ENCODE measurements around the gene SPTBN4. TPM values are rescaled to one million over a fixed set of nuclear protein-coding genes. Genes with fewer than 3 reads are reported as not detected.

Gene SPTBN4
- total and polyA plus RNA-seq, 10 of the 15 experiments (the other 5 are each of a cell fraction or from before 2014, with no cell fraction given) = 0.04 to 1.1 (median 0.34) TPM; not detected in 1

GRCh38 chr19:40506099-40506498 lies 39.3 kb downstream of the SPTBN4 start:
- Histone ChIP-seq H3K4me1 (ENCODE audit: control insufficient read depth, insufficient read depth, low read length) (no peaks in the 10 kb centered on the region), H4K20me1 (ENCODE audit: control insufficient read depth, insufficient read depth) (no peaks in the 10 kb centered on the region), H3K9me3 (replicated peaks; ENCODE audit: control insufficient read depth, insufficient read depth, low read length) (no peaks in the 10 kb centered on the region), H2AFZ (ENCODE audit: control insufficient read depth, low read depth, low read length) (no peak overlapping the region), H3K9ac (ENCODE audit: control insufficient read depth, insufficient read depth, low read length) (no peak overlapping the region), H3K79me2 (ENCODE audit: control insufficient read depth, insufficient read depth, low read length) (no peaks in the 10 kb centered on the region), H3K27ac (ENCODE audit: control insufficient read depth, insufficient read depth) (no peak overlapping the region), H3K4me2 (ENCODE audit: control insufficient read depth, insufficient read depth) (no peak overlapping the region), H3K27me3 (replicated peaks in 1 of 2; ENCODE audit: control insufficient read depth in 2 of 2, insufficient read depth in 2 of 2, low read length in 1 of 2) (no peaks in the 10 kb centered on the region), H3K4me3 (no peak overlapping the region), H3K36me3 (ENCODE audit: control insufficient read depth in 2 of 2, insufficient read depth in 2 of 2, low read length in 1 of 2) (no peaks in the 10 kb centered on the region)
- ChIA-PET RAD21 (ENCODE audit: unreplicated experiment) (no interaction called here), CTCF (no interaction called here), POLR2A (interaction anchor here (0.6 kb wide), 1 partner anchor 1976 kb away, joined by 3 read pairs; no protein-coding TSS in a partner anchor), SMC1A (ENCODE audit: uncharacterized antibody, unreplicated experiment) (no interaction called here)
- FAIRE-seq (no peak), ATAC-seq (no peak), DNase-seq (ENCODE audit: low read depth, low spot score) (no peak)
- no TSS peak for BruUV-seq (replicated peaks)
- 53% methylated on average over 9 of the region's 9 CpGs for WGBS (ENCODE audit: insufficient coverage, insufficient replicate concordance, low lambda C conversion rate, missing lambda C conversion rate)
- in situ Hi-C loops (cut with MboI) = no loop called here
- intact Hi-C loops (cut with micrococcal nuclease; ENCODE audit: unreplicated experiment) = no loop called here
- TF ChIP-seq CHD2 (IDR thresholded peaks at IDR 0.05; ENCODE audit: borderline replicate concordance, low read depth, low read length) = no peak
- TF ChIP-seq MEF2B (IDR thresholded peaks at IDR 0.05; ENCODE audit: partially characterized antibody, poor library complexity, severe bottlenecking) = no peak
- TF ChIP-seq SMAD5 (IDR thresholded peaks at IDR 0.05; ENCODE audit: low read depth) = no peak
- TF ChIP-seq ATF7 (IDR thresholded peaks at IDR 0.05; ENCODE audit: low read depth) = no peak
- no peak for TF ChIP-seq HDAC6 (IDR thresholded peaks at IDR 0.05; ENCODE audit: unreplicated experiment)
- TF ChIP-seq NFXL1 (IDR thresholded peaks at IDR 0.05; ENCODE audit: borderline replicate concordance) = no peak
- no peak for TF ChIP-seq IRF4 (IDR thresholded peaks at IDR 0.05; ENCODE audit: low read depth, low read length)
- no peak for TF ChIP-seq STAT1 (conservative IDR thresholded peaks at IDR 0.05)
- no peak for TF ChIP-seq MAX (IDR thresholded peaks at IDR 0.05; ENCODE audit: low read depth, low read length)
- no peak for TF ChIP-seq KLF5 (IDR thresholded peaks at IDR 0.05; ENCODE audit: partially characterized antibody)
- no peak for TF ChIP-seq SREBF1 (IDR thresholded peaks at IDR 0.05; ENCODE audit: low read length)
